Effector memory CD4-positive, alpha-beta T cell (primary cell): ENCODE results near the gene EWSR1.
A peak's percentile ranks its signal among the peaks of the same experiment; 100 is the strongest.

Experiments used
- DNase-seq, 3 donors: peaks; one replicate each; pipeline ENCODE4 v3.0.0-alpha.2; 2020
- H3K27ac ChIP-seq: 2 replicates; pipeline ENCODE4 v1.7.0; 2013; ENCODE audit warnings: mild to moderate bottlenecking, low read length, moderate library complexity; ENCODE audit not compliant: insufficient read depth, poor library complexity, severe bottlenecking
- H3K27me3 ChIP-seq: replicated peaks from 2 replicates; pipeline ENCODE4 v1.7.0; 2013; ENCODE audit warnings: mild to moderate bottlenecking, low read length; ENCODE audit not compliant: insufficient read depth, control insufficient read depth, poor library complexity, severe bottlenecking
- H3K36me3 ChIP-seq: 2 replicates; pipeline ENCODE4 v1.7.0; 2013; ENCODE audit warnings: mild to moderate bottlenecking, low read length, moderate library complexity; ENCODE audit not compliant: control insufficient read depth, insufficient read depth
- H3K4me1 ChIP-seq: 2 replicates; pipeline ENCODE4 v1.7.0; 2013; ENCODE audit warnings: low read length, mild to moderate bottlenecking; ENCODE audit not compliant: control insufficient read depth, insufficient read depth, poor library complexity, severe bottlenecking
- H3K4me3 ChIP-seq: 2 replicates; pipeline ENCODE4 v1.7.0; 2013; ENCODE audit warnings: low read length, low read depth, mild to moderate bottlenecking; ENCODE audit not compliant: insufficient read depth, poor library complexity, severe bottlenecking
- H3K9me3 ChIP-seq: 2 replicates; pipeline ENCODE4 v1.7.0; 2013; ENCODE audit warnings: mild to moderate bottlenecking, low read length, moderate library complexity; ENCODE audit not compliant: control insufficient read depth

The EWSR1 gene

GRCh38 chr22:29269731-29270474, 1.8 kb downstream of the EWSR1 start:
- peaks cover 42% of the 10 kb centered on the region for H3K4me1 ChIP-seq
- H3K27ac ChIP-seq, result peak overlapping the region; percentile 96
- no peak for DNase-seq

GRCh38 chr22:29270475-29271271, 2.6 kb downstream of the EWSR1 start:
- peak overlapping the region; percentile 47 for H3K27ac ChIP-seq
- DNase-seq, result no peak
- H3K9me3 ChIP-seq, result no peaks in the 10 kb centered on the region
- H3K4me3 ChIP-seq, result peak overlapping the region; percentile 83
- peaks cover 33% of the 10 kb centered on the region for H3K36me3 ChIP-seq
- peaks cover 42% of the 10 kb centered on the region for H3K4me1 ChIP-seq
- no peaks in the 10 kb centered on the region for H3K27me3 ChIP-seq

More at GRCh38 chr22:29269731-29270474, 1.8 kb downstream of the EWSR1 start:
- no peaks in the 10 kb centered on the region for H3K9me3 ChIP-seq
- peaks cover 30% of the 10 kb centered on the region for H3K36me3 ChIP-seq
- H3K27me3 ChIP-seq, result no peaks in the 10 kb centered on the region
- H3K4me3 ChIP-seq, result peak overlapping the region; percentile 83

- H3K4me1 ChIP-seq, result peaks cover 38% of the 10 kb centered on the region
- peaks cover 52% of the 10 kb centered on the region for H3K36me3 ChIP-seq
- no peak overlapping the region for H3K4me3 ChIP-seq
- no peaks in the 10 kb centered on the region for H3K9me3 ChIP-seq
- DNase-seq, result no peak
- no peaks in the 10 kb centered on the region for H3K27me3 ChIP-seq
- no peak overlapping the region for H3K27ac ChIP-seq
These were observed 4.6 kb downstream of the EWSR1 start for GRCh38 chr22:29272624-29273023.

GRCh38 chr22:29275167-29275566, 7.1 kb downstream of the EWSR1 start:
- Histone ChIP-seq H3K27ac (no peak overlapping the region), H3K4me1 (peaks cover 26% of the 10 kb centered on the region), H3K36me3 (peaks cover 73% of the 10 kb centered on the region)

GRCh38 chr22:29275819-29276565, 7.9 kb downstream of the EWSR1 start:
- Histone ChIP-seq H3K4me1 (peaks cover 18% of the 10 kb centered on the region), H3K27me3 (no peaks in the 10 kb centered on the region), H3K27ac (no peak overlapping the region), H3K9me3 (no peaks in the 10 kb centered on the region), H3K36me3 (peaks cover 77% of the 10 kb centered on the region), H3K4me3 (no peak overlapping the region)
- no peak for DNase-seq

More at GRCh38 chr22:29275167-29275566, 7.1 kb downstream of the EWSR1 start:
- Histone ChIP-seq H3K9me3 (no peaks in the 10 kb centered on the region), H3K4me3 (no peak overlapping the region), H3K27me3 (no peaks in the 10 kb centered on the region)
- DNase-seq, result no peak

- Histone ChIP-seq H3K4me3 (no peak overlapping the region), H3K9me3 (no peaks in the 10 kb centered on the region), H3K27ac (no peak overlapping the region), H3K36me3 (peaks cover 81% of the 10 kb centered on the region), H3K27me3 (no peaks in the 10 kb centered on the region), H3K4me1 (peaks cover 2% of the 10 kb centered on the region)
- DNase-seq, result no peak
These were observed 9.9 kb downstream of the EWSR1 start for GRCh38 chr22:29277927-29278326.

- no peaks in the 10 kb centered on the region for H3K27me3 ChIP-seq
- DNase-seq, result no peak
- H3K36me3 ChIP-seq, result peaks cover 83% of the 10 kb centered on the region
- no peak overlapping the region for H3K4me3 ChIP-seq
- H3K27ac ChIP-seq, result no peak overlapping the region
- no peaks in the 10 kb centered on the region for H3K9me3 ChIP-seq
- no peaks in the 10 kb centered on the region for H3K4me1 ChIP-seq
These were observed 16.1 kb downstream of the EWSR1 start for GRCh38 chr22:29284196-29284595.

- Histone ChIP-seq H3K9me3 (no peaks in the 10 kb centered on the region), H3K36me3 (peaks cover 95% of the 10 kb centered on the region), H3K27me3 (no peaks in the 10 kb centered on the region), H3K4me1 (no peaks in the 10 kb centered on the region), H3K27ac (no peak overlapping the region), H3K4me3 (no peak overlapping the region)
- no peak for DNase-seq
These were observed 20.8 kb downstream of the EWSR1 start for GRCh38 chr22:29288837-29289236.

- Histone ChIP-seq H3K9me3 (no peaks in the 10 kb centered on the region), H3K36me3 (peaks cover 96% of the 10 kb centered on the region), H3K4me3 (no peak overlapping the region), H3K27me3 (no peaks in the 10 kb centered on the region), H3K27ac (no peak overlapping the region), H3K4me1 (no peaks in the 10 kb centered on the region)
- DNase-seq, result no peak
These were observed 22.0 kb downstream of the EWSR1 start for GRCh38 chr22:29290061-29290460.
